Testis (tissue), 3 donors: ENCODE results near the gene CCDC188. TPM values are rescaled to one million over a fixed set of nuclear protein-coding genes. Genes with fewer than 3 reads are reported as not detected.

Experiments
- DNase-seq: peaks from one replicate; pipeline ENCODE4 v3.0.0-alpha.2; 2019
- H3K27ac ChIP-seq, 2 donors: fragments of 200-600 bp; sonication (generic); one replicate each; pipeline ENCODE4 v1.5.1; 2019
- H3K27me3 ChIP-seq: fragments of 200-600 bp; sonication (generic); one replicate; pipeline ENCODE4 v1.5.1; 2019
- H3K36me3 ChIP-seq: fragments of 200-600 bp; sonication (generic); one replicate; pipeline ENCODE4 v1.5.1; 2017; ENCODE audit warnings: low read depth; ENCODE audit errors: missing control alignments
- H3K4me1 ChIP-seq: fragments of 200-600 bp; sonication (generic); one replicate; pipeline ENCODE4 v1.5.1; 2019
- H3K4me3 ChIP-seq, 2 donors: fragments of 200-600 bp; sonication (generic); one replicate each; pipeline ENCODE4 v1.5.1; 2017 to 2019
- H3K9me3 ChIP-seq: fragments of 200-600 bp; sonication (generic); one replicate; pipeline ENCODE4 v1.5.1; 2017
- CTCF ChIP-seq, 3 experiments: fragments of 450-650 bp in 2 of 3; fragments of 200-600 bp in 1 of 3; sonication (generic) in 1 of 3; IDR thresholded peaks; one replicate each; pipeline ENCODE4 v1.5.1; 2016 to 2019; ENCODE audit warnings: antibody characterized with exemption in 3 of 3, mild to moderate bottlenecking in 2 of 3, moderate library complexity in 1 of 3
- POLR2A ChIP-seq: fragments of 450-650 bp; IDR thresholded peaks from one replicate; pipeline ENCODE4 v1.6.1; 2017; ENCODE audit warnings: antibody characterized with exemption, mild to moderate bottlenecking, moderate library complexity
- WGBS, 2 donors: methylation state at CpG; one replicate each; pipeline ENCODE4 v1.1.5; 2018; 5-methylcytosine and 5-hydroxymethylcytosine counted together
- intact Hi-C: fragments of 100-400 bp; cut with DNase I; formaldehyde crosslinking; loops from one replicate; pipeline ENCODE4 v1.15.1; 2023; ENCODE audit warnings: low total_unique reads
- polyA plus RNA-seq: library from polyadenylated mRNA; stranded (reverse); fragments of 350-450 nt; fragmentation: Illumina TruSeq; extraction: RNeasy Lipid Tissue Mini Kit (QIAGEN cat#74804); gene quantifications from one replicate; pipeline ENCODE4 v1.2.3, GENCODE V29; 2014; ENCODE audit warnings: low read depth, low replicate concordance; ENCODE audit not compliant: insufficient read depth
- total RNA-seq, 2 donors: library from RNA; depleted of rRNA; stranded (reverse); fragments of >200 nt; gene quantifications; one replicate each; pipeline ENCODE4 v1.2.3, GENCODE V29; 2016

Gene CCDC188
- total and polyA plus RNA-seq, 3 donors from 2014 or later = 12.2 to 46.5 (median 33.1) TPM

DNA sequence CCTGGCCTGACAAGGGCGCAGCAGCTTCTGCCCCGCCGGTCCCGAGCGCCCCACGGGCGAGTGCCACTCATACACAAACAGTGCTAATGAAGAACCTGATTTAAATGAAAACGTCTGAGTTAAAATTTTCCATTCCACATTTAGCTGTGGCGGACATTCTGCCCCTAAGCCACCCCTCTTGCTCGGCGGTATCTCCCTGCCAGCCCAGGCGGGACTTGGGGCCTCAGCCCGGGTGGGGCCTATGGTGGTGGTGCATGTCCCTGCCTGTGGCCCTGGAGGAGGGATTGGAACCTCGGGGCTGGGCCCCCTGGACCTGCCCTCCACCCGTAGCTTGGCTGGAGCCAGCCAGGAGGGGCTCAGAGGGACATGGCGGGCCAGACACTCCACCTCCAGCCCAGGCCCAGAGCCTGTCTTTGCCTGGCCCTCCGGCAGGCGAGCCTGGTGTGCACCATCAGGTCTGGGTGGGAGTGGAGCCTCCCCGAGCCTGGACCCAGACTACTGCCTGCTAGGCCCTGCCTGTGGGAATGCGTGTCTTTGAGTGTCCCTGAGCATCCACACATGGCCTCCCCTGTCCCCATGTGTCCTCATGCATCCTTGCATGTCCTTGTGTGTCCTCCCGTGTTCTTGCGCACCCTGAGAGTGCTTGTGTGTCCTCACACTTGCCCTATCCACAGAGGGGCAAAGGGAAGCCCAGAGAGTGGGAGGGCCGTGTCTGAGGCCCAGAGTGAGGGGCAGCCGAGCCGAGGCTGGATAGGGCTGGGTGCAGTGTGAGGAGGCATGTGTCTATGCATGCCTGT, 14.9 kb downstream of the CCDC188 start:
- no peak for DNase-seq
- Histone ChIP-seq H3K4me1 (peaks cover 40% of the 10 kb centered on the region), H3K9me3 (no peaks in the 10 kb centered on the region), H3K4me3 (no peak overlapping the region), H3K27me3 (no peaks in the 10 kb centered on the region), H3K36me3 (no peaks in the 10 kb centered on the region), H3K27ac (no peak overlapping the region)
- 85 to 87% methylated on average over 17 to 25 of the region's 25 CpGs for WGBS, 2 donors
- intact Hi-C loops = no loop called here
- TF ChIP-seq POLR2A = no peak
- no peak for TF ChIP-seq CTCF (IDR thresholded peaks at IDR 0.05)

GRCh38 chr22:20135265-20135664, 15.6 kb downstream of the CCDC188 start:
- peaks cover 46% of the 10 kb centered on the region for H3K4me1 ChIP-seq
- 51 to 52% methylated on average over 2 to 4 of the region's 4 CpGs for WGBS, 2 donors
- no peak overlapping the region for H3K27ac ChIP-seq
- DNase-seq = no peak
- no peaks in the 10 kb centered on the region for H3K9me3 ChIP-seq
- intact Hi-C loops = no loop called here
- H3K36me3 ChIP-seq = no peaks in the 10 kb centered on the region
- H3K27me3 ChIP-seq = no peaks in the 10 kb centered on the region
- no peak overlapping the region for H3K4me3 ChIP-seq
- TF ChIP-seq POLR2A = no peak
- no peak for TF ChIP-seq CTCF (IDR thresholded peaks at IDR 0.05)

- no peak for TF ChIP-seq POLR2A
- no peak for TF ChIP-seq CTCF (IDR thresholded peaks at IDR 0.05)
- DNase-seq = no peak
- Histone ChIP-seq H3K4me3 (no peak overlapping the region), H3K9me3 (no peaks in the 10 kb centered on the region), H3K27me3 (no peaks in the 10 kb centered on the region), H3K27ac (no peak overlapping the region), H3K36me3 (no peaks in the 10 kb centered on the region), H3K4me1 (peaks cover 52% of the 10 kb centered on the region)
- intact Hi-C loops = no loop called here
- WGBS, 2 donors = 84 to 87% methylated on average over 10 to 12 of the region's 12 CpGs
Observed at GRCh38 chr22:20133930-20134549, 16.8 kb downstream of the CCDC188 start.

GRCh38 chr22:20132686-20133246, 18.1 kb downstream of the CCDC188 start:
- no peaks in the 10 kb centered on the region for H3K9me3 ChIP-seq
- no peak overlapping the region for H3K27ac ChIP-seq
- H3K4me3 ChIP-seq = peak overlapping the region; percentile 82 to 96
- intact Hi-C loops = no loop called here
- no peaks in the 10 kb centered on the region for H3K27me3 ChIP-seq
- H3K36me3 ChIP-seq = no peaks in the 10 kb centered on the region
- TF ChIP-seq CTCF (IDR thresholded peaks at IDR 0.05) (no peak), POLR2A (no peak)
- peaks cover 44% of the 10 kb centered on the region for H3K4me1 ChIP-seq
- DNase-seq = no peak
- WGBS, 2 donors = 41 to 56% methylated on average over 4 to 16 of the region's 16 CpGs
